GM12878 (cell line): Measurements from ENCODE around the gene DNA2. TPM values are rescaled to one million over a fixed set of nuclear protein-coding genes. Genes with fewer than 3 reads are reported as not detected.
A peak's percentile ranks its signal among the peaks of the same experiment; 100 is the strongest.

Source experiments
- BACH1 ChIP-seq: fragments of 450-650 bp; IDR thresholded peaks from 2 replicates; pipeline ENCODE4 v1.6.1; 2017; ENCODE audit warnings: mild to moderate bottlenecking, borderline replicate concordance
- BCL11A ChIP-seq: IDR thresholded peaks from 2 replicates; pipeline ENCODE4 v1.6.1; 2011; ENCODE audit warnings: low read depth, low read length
- CBX5 ChIP-seq: sonication (generic); IDR thresholded peaks from 2 replicates; pipeline ENCODE4 v1.6.1; 2016; ENCODE audit warnings: low read depth, moderate library complexity, mild to moderate bottlenecking, inconsistent platforms
- CEBPB ChIP-seq, 2 experiments: fragments of 150-350 bp in 1 of 2; IDR thresholded peaks; 2 replicates each; pipeline ENCODE4 v1.6.1; 2012 to 2014; ENCODE audit warnings: low read depth in 2 of 2, low read length in 2 of 2, borderline replicate concordance in 1 of 2, inconsistent platforms in 1 of 2
- CREM ChIP-seq: IDR thresholded peaks from 2 replicates; pipeline ENCODE4 v1.6.1; 2014; ENCODE audit warnings: antibody characterized with exemption, low read depth
- ETV6 ChIP-seq, 2 experiments: fragments of 450-650 bp in 1 of 2; IDR thresholded peaks in 1 of 2; conservative IDR thresholded peaks in 1 of 2; 2 replicates each; pipeline ENCODE4 v1.6.1; 2014; ENCODE audit warnings: antibody characterized with exemption in 1 of 2, borderline replicate concordance in 1 of 2, low read depth in 1 of 2, mild to moderate bottlenecking in 1 of 2, moderate library complexity in 1 of 2
- IKZF1 ChIP-seq: fragments of 450-650 bp; conservative IDR thresholded peaks from 2 replicates; pipeline ENCODE4 v1.6.1; 2017; ENCODE audit warnings: antibody characterized with exemption, mild to moderate bottlenecking
- KAT2A ChIP-seq: conservative IDR thresholded peaks from 2 replicates; pipeline ENCODE4 v1.6.1; 2011; ENCODE audit warnings: low read depth, low read length; ENCODE audit not compliant: control insufficient read depth
- KDM1A ChIP-seq: fragments of 200-600 bp; sonication (generic); IDR thresholded peaks from 2 replicates; pipeline ENCODE4 v1.6.1; 2016; ENCODE audit warnings: borderline replicate concordance
- MXI1 ChIP-seq: fragments of 150-350 bp; IDR thresholded peaks from 2 replicates; pipeline ENCODE4 v1.6.1; 2011; ENCODE audit warnings: low read depth, mild to moderate bottlenecking, inconsistent platforms, low read length, improper control_type of control experiment
- MYB ChIP-seq: fragments of 150-350 bp; IDR thresholded peaks from 2 replicates; pipeline ENCODE4 v1.6.1; 2014; ENCODE audit warnings: mild to moderate bottlenecking, low read depth, low read length, borderline replicate concordance
- NFYA ChIP-seq: IDR thresholded peaks from 2 replicates; pipeline ENCODE4 v1.6.1; 2011; ENCODE audit warnings: low read depth, mild to moderate bottlenecking, low read length, improper control_type of control experiment, borderline replicate concordance
- PKNOX1 ChIP-seq: fragments of 450-650 bp; IDR thresholded peaks from 2 replicates; pipeline ENCODE4 v1.6.1; 2016; ENCODE audit warnings: mild to moderate bottlenecking
- RELB ChIP-seq: fragments of 450-650 bp; IDR thresholded peaks from 2 replicates; pipeline ENCODE4 v1.6.1; 2017; ENCODE audit warnings: low read depth, mild to moderate bottlenecking, moderate library complexity
- RUNX3 ChIP-seq: IDR thresholded peaks from 2 replicates; pipeline ENCODE4 v1.6.1; 2012; ENCODE audit warnings: low read length, inconsistent platforms
- SKIL ChIP-seq: fragments of 450-650 bp; IDR thresholded peaks from 2 replicates; pipeline ENCODE4 v1.6.1; 2017; ENCODE audit warnings: mild to moderate bottlenecking, low read depth, inconsistent platforms; ENCODE audit not compliant: poor library complexity, severe bottlenecking
- SP1 ChIP-seq: IDR thresholded peaks from one replicate; pipeline ENCODE4 v1.6.1; 2011; ENCODE audit warnings: low read depth, low read length
- SREBF2 ChIP-seq: IDR thresholded peaks from 2 replicates; pipeline ENCODE4 v1.6.1; 2012; ENCODE audit warnings: mild to moderate bottlenecking, low read length
- SRF ChIP-seq, 2 experiments: IDR thresholded peaks; 2 replicates each; pipeline ENCODE4 v1.6.1; 2011; ENCODE audit warnings: low read depth in 2 of 2, low read length in 2 of 2, mild to moderate bottlenecking in 1 of 2, moderate library complexity in 1 of 2
- YBX1 ChIP-seq: fragments of 450-650 bp; IDR thresholded peaks from 2 replicates; pipeline ENCODE4 v1.6.1; 2016; ENCODE audit warnings: antibody characterized with exemption
- YY1 ChIP-seq: IDR thresholded peaks from 2 replicates; pipeline ENCODE4 v1.6.1; 2011; ENCODE audit warnings: low read depth, mild to moderate bottlenecking, low read length
- ZBTB11 ChIP-seq: fragments of 450-650 bp; formaldehyde crosslinking; IDR thresholded peaks from 2 replicates; pipeline ENCODE4 v1.5.0; 2022; ENCODE audit warnings: mild to moderate bottlenecking, missing genetic modification characterization
- polyA plus RNA-seq, 11 experiments: library from polyadenylated mRNA; depleted of rRNA in 4 of 11; unstranded in 6 of 11; stranded (reverse) in 5 of 11; fragments of >200 nt; fragmentation: Nextera tagmentation in 4 of 11; fragmentation: Illumina TruSeq in 1 of 11; extraction: Ambion mirVana in 4 of 11; extraction: Trizol in 1 of 11; gene quantifications; 1 replicate in 1 of 11; 2 replicates in 10 of 11; pipeline versions ENCODE4 v1.2.1 to v1.2.3, GENCODE V29; 2011 to 2016; ENCODE audit warnings: inconsistent platforms in 2 of 11, missing spikeins in 2 of 11, low read depth in 1 of 11
- total RNA-seq, 4 experiments: library from RNA; depleted of rRNA in 3 of 4; stranded (reverse); fragments of >200 nt in 3 of 4; fragmentation: Illumina TruSeq in 1 of 4; extraction: Trizol in 1 of 4; gene quantifications; 2 replicates each; pipeline versions ENCODE4 v1.2.1 to v1.2.3, GENCODE V29; 2013 to 2021

DNA2 gene
- total and polyA plus RNA-seq, 10 of the 15 experiments (the other 5 are each of a cell fraction or from before 2014, with no cell fraction given), result 17.7 to 41.8 (median 28.4) TPM

- no peak for TF ChIP-seq MYB
- no peak for TF ChIP-seq KDM1A
- no peak for TF ChIP-seq BCL11A
- TF ChIP-seq SP1, result no peak
- TF ChIP-seq SRF (IDR thresholded peaks at IDR 0.05; ENCODE audit: low read depth in 2 of 2, low read length in 2 of 2), result 0 out of 4 replicates have a peak, but pooled peaks of 1 of the 2 experiments have one; percentile 33
- no peak for TF ChIP-seq YBX1
- no peak for TF ChIP-seq ETV6 (conservative IDR thresholded peaks at IDR 0.05 in 1 of 2, IDR thresholded peaks at IDR 0.05 in 1 of 2; ENCODE audit: borderline replicate concordance in 1 of 2, low read depth in 1 of 2)
- peak; percentile 70; the same call in 1 of the 2 replicates for TF ChIP-seq YY1
- TF ChIP-seq ZBTB11 (CRISPR knock-in tag), result no peak
- no peak for TF ChIP-seq NFYA
- no peak for TF ChIP-seq CEBPB (IDR thresholded peaks at IDR 0.05; ENCODE audit: borderline replicate concordance in 1 of 2, low read depth in 2 of 2, low read length in 2 of 2)
- peak; percentile 30; the same call in 1 of the 2 replicates for TF ChIP-seq PKNOX1
- no peak for TF ChIP-seq KAT2A
- TF ChIP-seq RUNX3, result peak; percentile 31; the same call in 1 of the 2 replicates
- no peak for TF ChIP-seq CREM
- peak; percentile 87 for TF ChIP-seq IKZF1
- TF ChIP-seq MXI1, result no peak; the same call in none of the 2 replicates
- no peak for TF ChIP-seq CBX5
- TF ChIP-seq RELB, result no peak
- TF ChIP-seq SKIL, result no peak
- TF ChIP-seq BACH1, result peak; percentile 84; the same call in 1 of the 2 replicates
- TF ChIP-seq SREBF2, result no peak
Observed at GRCh38 chr10:68406815-68407548, 64.8 kb downstream of the DNA2 start, which contains the start of gene RUFY2 (continued).
